GM12873 (cell line): ENCODE measurements around the gene KRT72.

Experiments used
- TF ChIP-seq, protein P1 (sequence below): IDR thresholded peaks from 2 replicates; pipeline ENCODE4 v1.5.1; 2012; ENCODE audit warnings: low read depth, mild to moderate bottlenecking, moderate library complexity, low read length, control low read depth; ENCODE audit not compliant: insufficient read depth; ENCODE audit errors: missing control alignments

Gene KRT72

GRCh38 chr12:52540531-52540930 lies 60.7 kb downstream of the KRT72 start:
- TF ChIP-seq, protein P1, sequence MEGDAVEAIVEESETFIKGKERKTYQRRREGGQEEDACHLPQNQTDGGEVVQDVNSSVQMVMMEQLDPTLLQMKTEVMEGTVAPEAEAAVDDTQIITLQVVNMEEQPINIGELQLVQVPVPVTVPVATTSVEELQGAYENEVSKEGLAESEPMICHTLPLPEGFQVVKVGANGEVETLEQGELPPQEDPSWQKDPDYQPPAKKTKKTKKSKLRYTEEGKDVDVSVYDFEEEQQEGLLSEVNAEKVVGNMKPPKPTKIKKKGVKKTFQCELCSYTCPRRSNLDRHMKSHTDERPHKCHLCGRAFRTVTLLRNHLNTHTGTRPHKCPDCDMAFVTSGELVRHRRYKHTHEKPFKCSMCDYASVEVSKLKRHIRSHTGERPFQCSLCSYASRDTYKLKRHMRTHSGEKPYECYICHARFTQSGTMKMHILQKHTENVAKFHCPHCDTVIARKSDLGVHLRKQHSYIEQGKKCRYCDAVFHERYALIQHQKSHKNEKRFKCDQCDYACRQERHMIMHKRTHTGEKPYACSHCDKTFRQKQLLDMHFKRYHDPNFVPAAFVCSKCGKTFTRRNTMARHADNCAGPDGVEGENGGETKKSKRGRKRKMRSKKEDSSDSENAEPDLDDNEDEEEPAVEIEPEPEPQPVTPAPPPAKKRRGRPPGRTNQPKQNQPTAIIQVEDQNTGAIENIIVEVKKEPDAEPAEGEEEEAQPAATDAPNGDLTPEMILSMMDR = no peak

DNA sequence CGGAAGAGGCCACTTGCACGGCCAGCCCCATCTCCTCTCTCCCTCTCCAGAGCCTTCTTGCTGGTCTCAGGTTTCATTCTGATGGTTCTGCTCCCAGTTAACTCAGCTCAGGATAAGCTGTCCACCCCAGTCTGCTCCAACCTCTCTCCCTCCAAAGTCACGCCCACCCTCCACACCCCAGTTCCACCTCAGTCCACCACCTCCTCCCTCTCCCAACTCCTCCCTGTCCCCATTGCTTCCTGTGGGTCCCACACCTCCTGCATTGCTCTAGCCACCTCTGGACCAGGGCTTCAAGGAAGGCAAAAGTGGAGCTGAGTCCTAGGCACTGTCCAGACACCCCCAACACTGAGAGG lies 61.5 kb downstream of the KRT72 start:
- TF ChIP-seq, protein P1 = no peak

GRCh38 chr12:52539083-52539820 lies 62.0 kb downstream of the KRT72 start:
- TF ChIP-seq, protein P1 = no peak

DNA sequence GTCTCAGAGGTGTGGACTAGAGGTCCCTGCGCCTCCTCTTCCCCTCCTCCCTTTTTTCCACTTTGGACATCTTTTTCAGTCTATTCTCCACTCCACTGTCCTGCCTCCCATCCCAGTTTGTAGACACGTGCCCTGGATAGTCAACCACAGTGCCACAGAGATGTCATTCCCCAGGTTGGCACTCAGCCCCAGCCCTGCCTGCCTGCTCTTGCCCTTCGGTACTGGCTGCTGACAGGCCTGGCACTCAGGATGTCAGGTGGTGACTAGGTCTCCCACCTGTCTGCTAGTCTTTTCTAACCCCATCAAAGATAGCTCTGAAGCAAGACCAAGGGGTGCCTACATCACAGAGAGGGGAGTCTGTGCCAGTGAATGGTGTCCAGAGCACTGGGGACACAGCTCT lies 64.2 kb downstream of the KRT72 start:
- TF ChIP-seq, protein P1 = no peak
